ENCODE results near the gene TRIP6. TPM values are rescaled to one million over a fixed set of nuclear protein-coding genes. Genes with fewer than 3 reads are reported as not detected.

TRIP6 gene
- total RNA-seq (2021; ENCODE audit: unreplicated experiment), result 102 TPM
- polyA plus RNA-seq (2012), result 99.7 and 124 TPM in 2 replicates
- percentile 86 among the genes with signal in this experiment for Bru-seq, nascent RNA
- BruChase-seq, experiment 1, labeled RNA remaining after a 6-hour chase, result percentile 95 among the genes with signal in this experiment
- BruChase-seq, experiment 2, labeled RNA remaining after a 2-hour chase, result percentile 94 among the genes with signal in this experiment
- long read RNA-seq, transcript TRIP6-201 (9 exons, 1,942 nt), result major isoform, 138 of 223 reads
- long read RNA-seq, partial matches to known transcripts, result 58 of 223 reads
- long read RNA-seq, other reads (novel, unspliced or antisense), result 25 of 223 reads

- intact Hi-C loops (cut with micrococcal nuclease), result no loop called here
- TF ChIP-seq YY1 (IDR thresholded peaks at IDR 0.05; ENCODE audit: extremely low read depth, insufficient replicate concordance, low read depth, low read length) (peak; percentile 69), FOSL1 (IDR thresholded peaks at IDR 0.05; ENCODE audit: low read depth) (no peak), ZNF274 (IDR thresholded peaks at IDR 0.05; ENCODE audit: low read depth, low read length) (no peak), POLR2AphosphoS5 (IDR thresholded peaks at IDR 0.05; ENCODE audit: low read depth, low read length) (peak; percentile 67; the same call in 1 of the 2 replicates), POLR2A (IDR thresholded peaks at IDR 0.05; ENCODE audit: borderline replicate concordance, extremely low read depth, insufficient read depth, insufficient read length) (peak; percentile 18)
- peak within 1 kb of the TSS; percentile 100 for H3K27ac ChIP-seq (ENCODE audit: low read depth, low read length)
- H3K9me2 ChIP-seq (ENCODE audit: insufficient read depth), result no peaks in the 10 kb centered on the region
- H3K36me3 ChIP-seq (ENCODE audit: control insufficient read depth in 1 of 2, insufficient read depth in 2 of 2, low read length in 2 of 2), result peaks cover 9 to 13% of the 10 kb centered on the region in 2 experiments; a peak in 2 of 4 replicates
- H3K4me3 ChIP-seq (replicated peaks in 1 of 2; ENCODE audit: low read depth in 1 of 2, low read length in 2 of 2), result peak within 1 kb of the TSS; percentile 90 to 95
- H3K9me3 ChIP-seq (ENCODE audit: control insufficient read depth in 1 of 2, insufficient read depth in 1 of 2, low read depth in 1 of 2, low read length in 2 of 2), result no peaks in the 10 kb centered on the region
- H3K27me3 ChIP-seq (ENCODE audit: insufficient read depth, low read length), result no peaks in the 10 kb centered on the region
- no peaks in the 10 kb centered on the region for H4K20me1 ChIP-seq (ENCODE audit: insufficient read depth)
- RAD21 ChIA-PET (ENCODE audit: low non-redundant PET in 1 of 2, low total read pairs in 2 of 2, uncharacterized antibody in 2 of 2, unreplicated experiment in 2 of 2), result no interaction called here
- H3K79me2 ChIP-seq (ENCODE audit: insufficient read depth, low read length), result peaks cover 42% of the 10 kb centered on the region
- peaks cover 25 to 39% of the 10 kb centered on the region in 2 experiments for H3K4me1 ChIP-seq (ENCODE audit: control insufficient read depth in 1 of 2, insufficient read depth in 2 of 2, low read length in 2 of 2)
- peak; percentile 68 for DNase-seq (ENCODE audit: low read depth, low spot score)
- POLR2A ChIA-PET, result interaction anchor here (0.7 to 1.1 kb wide), 3 partner anchors 8 to 23 kb away, joined by 4 to 5 read pairs (median 5); partner anchors contain the start of genes SLC12A9, SRRT and UFSP1
- peak within 1 kb of the TSS; percentile 89 for H3K4me2 ChIP-seq (ENCODE audit: low read length)
- TSS peak; percentile 77 for BruUV-seq (replicated peaks)
- peak; percentile 54 for ATAC-seq
- CTCF ChIA-PET, result no interaction called here
- no peak within 1 kb of the TSS for H2AFZ ChIP-seq (ENCODE audit: low read depth, low read length, poor library complexity, severe bottlenecking)
- peak within 1 kb of the TSS; percentile 99 for H3K9ac ChIP-seq (ENCODE audit: low read length)
Observed at GRCh38 chr7:100867040-100867775, at the start of gene TRIP6. Gene TRIP6 (plus strand): TSS chr7:100867387. CDS start chr7:100867498, 111 bp downstream.

- Histone ChIP-seq H4K20me1 (ENCODE audit: insufficient read depth) (no peaks in the 10 kb centered on the region), H3K27me3 (ENCODE audit: insufficient read depth, low read length) (no peaks in the 10 kb centered on the region), H3K4me3 (replicated peaks in 1 of 2; ENCODE audit: low read depth in 1 of 2, low read length in 2 of 2) (no peak overlapping the region), H2AFZ (ENCODE audit: low read depth, low read length, poor library complexity, severe bottlenecking) (no peak overlapping the region), H3K9me3 (ENCODE audit: control insufficient read depth in 1 of 2, insufficient read depth in 1 of 2, low read depth in 1 of 2, low read length in 2 of 2) (no peaks in the 10 kb centered on the region), H3K79me2 (ENCODE audit: insufficient read depth, low read length) (no peaks in the 10 kb centered on the region; the same call in 1 of the 2 replicates), H3K4me1 (ENCODE audit: control insufficient read depth in 1 of 2, insufficient read depth in 2 of 2, low read length in 2 of 2) (no peaks in the 10 kb centered on the region), H3K36me3 (ENCODE audit: control insufficient read depth in 1 of 2, insufficient read depth in 2 of 2, low read length in 2 of 2) (peaks cover 30 to 40% of the 10 kb centered on the region in 2 experiments; a peak in 3 of 4 replicates), H3K9me2 (ENCODE audit: insufficient read depth) (no peaks in the 10 kb centered on the region), H3K27ac (ENCODE audit: low read depth, low read length) (no peak overlapping the region), H3K4me2 (ENCODE audit: low read length) (no peak overlapping the region), H3K9ac (ENCODE audit: low read length) (no peak overlapping the region)
- intact Hi-C loops (cut with micrococcal nuclease), result no loop called here
- no TSS peak for BruUV-seq (replicated peaks)
- no peak for ATAC-seq
- ChIA-PET CTCF (no interaction called here), RAD21 (ENCODE audit: low non-redundant PET in 1 of 2, low total read pairs in 2 of 2, uncharacterized antibody in 2 of 2, unreplicated experiment in 2 of 2) (no interaction called here), POLR2A (no interaction called here)
- DNase-seq (ENCODE audit: low read depth, low spot score), result no peak
- TF ChIP-seq REST (IDR thresholded peaks at IDR 0.05; ENCODE audit: low read depth) (no peak), SIN3A (IDR thresholded peaks at IDR 0.05; ENCODE audit: low read depth) (no peak), TCF7L2 (IDR thresholded peaks at IDR 0.05; ENCODE audit: borderline replicate concordance, extremely low read depth, insufficient read depth, insufficient read length) (no peak)
Observed at GRCh38 chr7:100818366-100818765, 48.8 kb upstream of the TRIP6 start.

Data from HCT116 (cell line).